H9 (cell line): ENCODE data around the gene HHEX. TPM values are rescaled to one million over a fixed set of nuclear protein-coding genes. Genes with fewer than 3 reads are reported as not detected.

Experiments used
- DNase-seq: peaks from one replicate; pipeline ENCODE4 v3.0.0-alpha.2; 2017
- H2AFZ ChIP-seq: one replicate; pipeline ENCODE4 v1.6.1; 2013; ENCODE audit warnings: mild to moderate bottlenecking, low read length, control low read depth, moderate library complexity
- H2AK5ac ChIP-seq: 2 replicates; pipeline ENCODE4 v1.6.1; 2013; ENCODE audit warnings: low read length, control low read depth, mixed read lengths; ENCODE audit not compliant: insufficient read length
- H2BK120ac ChIP-seq: one replicate; pipeline ENCODE4 v1.6.1; 2013; ENCODE audit warnings: low read depth, mild to moderate bottlenecking, low read length, control low read depth, inconsistent platforms; ENCODE audit not compliant: poor library complexity, severe bottlenecking
- H2BK12ac ChIP-seq: 2 replicates; pipeline ENCODE4 v1.6.1; 2013; ENCODE audit warnings: low read length, control low read depth, mixed read lengths, low read depth; ENCODE audit not compliant: insufficient read length
- H2BK15ac ChIP-seq: 2 replicates; pipeline ENCODE4 v1.6.1; 2013; ENCODE audit warnings: low read depth, low read length, control low read depth
- H2BK20ac ChIP-seq: one replicate; pipeline ENCODE4 v1.6.1; 2013; ENCODE audit warnings: low read depth, mild to moderate bottlenecking, low read length, control low read depth, inconsistent platforms; ENCODE audit not compliant: poor library complexity, severe bottlenecking
- H2BK5ac ChIP-seq: 2 replicates; pipeline ENCODE4 v1.6.1; 2013; ENCODE audit warnings: low read length, control low read depth, mixed read lengths; ENCODE audit not compliant: insufficient read length
- H3K14ac ChIP-seq: 2 replicates; pipeline ENCODE4 v1.6.1; 2013; ENCODE audit warnings: low read length, control low read depth; ENCODE audit not compliant: insufficient read depth
- H3K18ac ChIP-seq: 2 replicates; pipeline ENCODE4 v1.6.1; 2013; ENCODE audit warnings: low read depth, mild to moderate bottlenecking, mixed read lengths, low read length, control low read depth; ENCODE audit not compliant: insufficient read length
- H3K23ac ChIP-seq: 2 replicates; pipeline ENCODE4 v1.6.1; 2013; ENCODE audit warnings: low read length, control low read depth, mixed read lengths, low read depth; ENCODE audit not compliant: insufficient read length
- H3K23me2 ChIP-seq: 2 replicates; pipeline ENCODE4 v1.6.1; 2013; ENCODE audit warnings: low read depth, mild to moderate bottlenecking, mixed read lengths, low read length, control low read depth; ENCODE audit not compliant: insufficient read length, poor library complexity, severe bottlenecking
- H3K27ac ChIP-seq: 2 replicates; pipeline ENCODE4 v1.5.1; 2013; ENCODE audit warnings: low read length, control low read depth, mixed read lengths, low read depth; ENCODE audit not compliant: insufficient read length
- H3K27me3 ChIP-seq: 2 replicates; pipeline ENCODE4 v1.6.1; 2013; ENCODE audit warnings: low read length, control low read depth, inconsistent platforms; ENCODE audit not compliant: insufficient read depth
- H3K4ac ChIP-seq: 2 replicates; pipeline ENCODE4 v1.6.1; 2013; ENCODE audit warnings: low read depth, mild to moderate bottlenecking, control low read depth, inconsistent platforms, low read length, moderate library complexity
- H3K4me1 ChIP-seq: 2 replicates; pipeline ENCODE4 v1.6.1; 2013; ENCODE audit warnings: low read length, control low read depth, inconsistent platforms; ENCODE audit not compliant: insufficient read depth
- H3K4me2 ChIP-seq: 2 replicates; pipeline ENCODE4 v1.6.1; 2013; ENCODE audit warnings: low read length, control low read depth, mixed read lengths; ENCODE audit not compliant: insufficient read length, insufficient read depth
- H3K56ac ChIP-seq: 2 replicates; pipeline ENCODE4 v1.6.1; 2013; ENCODE audit warnings: low read depth, mild to moderate bottlenecking, mixed read lengths, low read length, control low read depth; ENCODE audit not compliant: insufficient read length
- H3K79me1 ChIP-seq: 2 replicates; pipeline ENCODE4 v1.6.1; 2013; ENCODE audit warnings: low read depth, mild to moderate bottlenecking, moderate library complexity, low read length, control low read depth, inconsistent platforms; ENCODE audit not compliant: insufficient read depth, poor library complexity, severe bottlenecking
- H3K79me2 ChIP-seq: 2 replicates; pipeline ENCODE4 v1.6.1; 2013; ENCODE audit warnings: low read length, control low read depth, inconsistent platforms; ENCODE audit not compliant: insufficient read depth
- H3K9ac ChIP-seq: 2 replicates; pipeline ENCODE4 v1.6.1; 2013; ENCODE audit warnings: low read length, control low read depth, mixed read lengths; ENCODE audit not compliant: insufficient read length; ENCODE audit errors: extremely low read depth
- H3K9me3 ChIP-seq: one replicate; pipeline ENCODE4 v1.6.1; 2013; ENCODE audit warnings: low read depth, low read length, inconsistent platforms; ENCODE audit not compliant: control insufficient read depth
- H3T11ph ChIP-seq: one replicate; pipeline ENCODE4 v1.6.1; 2013; ENCODE audit warnings: mild to moderate bottlenecking, low read length, control low read depth, inconsistent platforms
- H4K20me1 ChIP-seq: one replicate; pipeline ENCODE4 v1.6.1; 2013; ENCODE audit not compliant: control insufficient read depth, insufficient read length, insufficient read depth
- H4K5ac ChIP-seq: 2 replicates; pipeline ENCODE4 v1.6.1; 2013; ENCODE audit warnings: low read depth, mild to moderate bottlenecking, mixed read lengths, low read length, control low read depth; ENCODE audit not compliant: insufficient read length
- H4K8ac ChIP-seq: replicated peaks from 2 replicates; pipeline ENCODE4 v1.6.1; 2013; ENCODE audit warnings: low read length, control low read depth, mixed read lengths, low read depth; ENCODE audit not compliant: insufficient read length
- H4K91ac ChIP-seq: 2 replicates; pipeline ENCODE4 v1.6.1; 2013; ENCODE audit warnings: low read depth, mild to moderate bottlenecking, moderate library complexity, mixed read lengths, low read length, control low read depth; ENCODE audit not compliant: insufficient read length
- H3K27ac Mint-ChIP-seq, 3 experiments: 2 replicates in 2 of 3; 3 replicates in 1 of 3; pipeline ENCODE4 v1.8.0; 2020 to 2021; ENCODE audit warnings: mixed read lengths in 3 of 3, mild to moderate bottlenecking in 1 of 3, moderate library complexity in 1 of 3
- H3K27me3 Mint-ChIP-seq: 2 replicates; pipeline ENCODE4 v1.8.0; 2021; ENCODE audit warnings: low read depth, mild to moderate bottlenecking, moderate library complexity, mixed read lengths
- H3K36me3 Mint-ChIP-seq, 3 experiments: 2 replicates in 2 of 3; 3 replicates in 1 of 3; pipeline ENCODE4 v1.8.0; 2020 to 2021; ENCODE audit warnings: low read depth in 3 of 3, mixed read lengths in 3 of 3; ENCODE audit not compliant: insufficient read depth in 1 of 3
- H3K4me1 Mint-ChIP-seq, 2 experiments: 2 replicates each; pipeline ENCODE4 v1.8.0; 2020; ENCODE audit warnings: mixed read lengths in 2 of 2
- H3K4me3 Mint-ChIP-seq, 2 experiments: 2 replicates in 1 of 2; 3 replicates in 1 of 2; pipeline ENCODE4 v1.8.0; 2020 to 2021; ENCODE audit warnings: mild to moderate bottlenecking in 2 of 2, mixed read lengths in 2 of 2, moderate library complexity in 1 of 2
- H3K9me3 Mint-ChIP-seq, 2 experiments: 2 replicates in 1 of 2; 3 replicates in 1 of 2; pipeline ENCODE4 v1.8.0; 2020; ENCODE audit warnings: mild to moderate bottlenecking in 2 of 2, mixed read lengths in 2 of 2, moderate library complexity in 1 of 2
- CTCF ChIP-seq: fragments of 200-600 bp; sonication (generic); conservative IDR thresholded peaks from 3 replicates; pipeline ENCODE4 v1.8.0; 2021; ENCODE audit warnings: antibody characterized with exemption, mild to moderate bottlenecking
- total RNA-seq: library from RNA; stranded (reverse); gene quantifications from 2 replicates; pipeline ENCODE4 v1.2.1, GENCODE V29; 2021

HHEX gene
- total RNA-seq, 1 experiment from 2014 or later = 2.2 TPM

- Histone ChIP-seq H2BK5ac (no peak overlapping the region), H3K27me3 (no peaks in the 10 kb centered on the region), H4K5ac (no peak overlapping the region), H3K56ac (no peak overlapping the region), H2BK20ac (no peak overlapping the region), H4K91ac (no peak overlapping the region), H4K8ac (no peak overlapping the region), H3K23ac (no peak overlapping the region), H2AK5ac (no peak overlapping the region), H3K14ac (no peak overlapping the region), H3K79me2 (no peaks in the 10 kb centered on the region), H3K18ac (no peak overlapping the region), H2BK120ac (no peak overlapping the region), H2AFZ (no peak overlapping the region), H3K4ac (no peak overlapping the region), H2BK15ac (no peak overlapping the region), H3K79me1 (no peaks in the 10 kb centered on the region), H3K9ac (no peak overlapping the region), H3K23me2 (no peaks in the 10 kb centered on the region), H3T11ph (no peak overlapping the region), H3K27ac (no peak overlapping the region), H2BK12ac (no peak overlapping the region), H3K4me1 (no peaks in the 10 kb centered on the region), H3K4me2 (no peak overlapping the region), H3K9me3 (no peaks in the 10 kb centered on the region), H4K20me1 (no peaks in the 10 kb centered on the region)
- peaks cover 0 to 9% (median 0%) of the 10 kb centered on the region in 3 experiments; a peak in 3 of 7 replicates for H3K36me3 Mint-ChIP-seq
- no peaks in the 10 kb centered on the region for H3K4me1 Mint-ChIP-seq
- no peak for DNase-seq
- no peak for TF ChIP-seq CTCF
- H3K9me3 Mint-ChIP-seq = peaks cover 12 to 15% of the 10 kb centered on the region in 2 experiments
- H3K4me3 Mint-ChIP-seq = no peak overlapping the region
- no peak overlapping the region for H3K27ac Mint-ChIP-seq
- no peaks in the 10 kb centered on the region for H3K27me3 Mint-ChIP-seq
Observed at GRCh38 chr10:92662848-92663247, 26.9 kb upstream of the HHEX start.
